Activated T-cell treated with anti-CD3 and anti-CD28 coated beads for 24 hours (primary cell): Measurements from ENCODE around the gene MSL1.
A peak's percentile ranks its signal among the peaks of the same experiment; 100 is the strongest.

Experiments used
- DNase-seq: peaks from one replicate; pipeline ENCODE4 v3.0.0-alpha.2; 2020; ENCODE audit warnings: low read depth

Gene MSL1

GRCh38 chr17:40104594-40105486 lies 16.9 kb upstream of the MSL1 start:
- DNase-seq = no peak

GRCh38 chr17:40105861-40106759 lies 15.7 kb upstream of the MSL1 start:
- no peak for DNase-seq

- DNase-seq = no peak
Observed at GRCh38 chr17:40106760-40107521, 14.8 kb upstream of the MSL1 start.

- DNase-seq = no peak
Observed at GRCh38 chr17:40107522-40108174, 14.1 kb upstream of the MSL1 start.

- DNase-seq = no peak
Observed at GRCh38 chr17:40108970-40109824, 12.6 kb upstream of the MSL1 start.

GRCh38 chr17:40110026-40110845 lies 11.5 kb upstream of the MSL1 start:
- DNase-seq = no peak

- peak; percentile 66 for DNase-seq
Observed at GRCh38 chr17:40111221-40112128, 10.3 kb upstream of the MSL1 start.

GRCh38 chr17:40112191-40112711 lies 9.5 kb upstream of the MSL1 start:
- no peak for DNase-seq

GRCh38 chr17:40112718-40113109 lies 9.1 kb upstream of the MSL1 start:
- DNase-seq = no peak

- DNase-seq = peak; percentile 91
Observed at GRCh38 chr17:40113110-40113906, 8.5 kb upstream of the MSL1 start.

- no peak for DNase-seq
Observed at GRCh38 chr17:40113907-40114245, 7.9 kb upstream of the MSL1 start.

GRCh38 chr17:40115101-40115436 lies 6.7 kb upstream of the MSL1 start:
- no peak for DNase-seq

- DNase-seq = no peak
Observed at GRCh38 chr17:40122136-40122998, 596 bp downstream of the MSL1 start.

- no peak for DNase-seq
Observed at GRCh38 chr17:40122999-40123810, 1.4 kb downstream of the MSL1 start.

GRCh38 chr17:40123811-40124114 lies 2.0 kb downstream of the MSL1 start:
- DNase-seq = no peak
